A549 (cell line): ENCODE data around the gene RBX1.

Experiments
- CEBPB ChIP-seq, 2 experiments: fragments of >200 bp in 1 of 2; sonication (Bioruptor Twin) in 1 of 2; formaldehyde crosslinking in 1 of 2; IDR thresholded peaks; 2 replicates each; pipeline ENCODE4 v1.6.1; 2012 to 2016
- CHD4 ChIP-seq: fragments of 200-600 bp; sonication (generic); IDR thresholded peaks from 2 replicates; pipeline ENCODE4 v1.6.1; 2016; ENCODE audit warnings: antibody characterized with exemption, mild to moderate bottlenecking, borderline replicate concordance
- CTCF ChIP-seq: fragments of >200 bp; sonication (Bioruptor Twin); formaldehyde crosslinking; IDR thresholded peaks from 3 replicates; pipeline ENCODE4 v1.5.1; 2016
- MYC ChIP-seq: IDR thresholded peaks from 2 replicates; pipeline ENCODE4 v1.6.1; 2012; ENCODE audit warnings: mild to moderate bottlenecking, inconsistent platforms, low read length, improper control_type of control experiment, borderline replicate concordance
- NPAS2 ChIP-seq: fragments of 250-450 bp; sonication (Bioruptor Pico); IDR thresholded peaks from 2 replicates; pipeline ENCODE4 v1.8.0; 2022; ENCODE audit warnings: mild to moderate bottlenecking, moderate library complexity, borderline replicate concordance
- NR3C1 ChIP-seq: fragments of >200 bp; sonication (Bioruptor Twin); formaldehyde crosslinking; IDR thresholded peaks from 3 replicates; pipeline ENCODE4 v1.6.1; 2017
- POLR2A ChIP-seq: IDR thresholded peaks from 2 replicates; pipeline ENCODE4 v1.6.1; 2012; ENCODE audit warnings: mild to moderate bottlenecking, low read length
- RAD21 ChIP-seq, 2 experiments: fragments of >200 bp in 1 of 2; sonication (Bioruptor Twin) in 1 of 2; formaldehyde crosslinking in 1 of 2; IDR thresholded peaks in 1 of 2; conservative IDR thresholded peaks in 1 of 2; 2 replicates in 1 of 2; 3 replicates in 1 of 2; pipeline ENCODE4 v1.6.1; 2012 to 2018; ENCODE audit warnings: inconsistent platforms in 1 of 2
- RFX5 ChIP-seq: fragments of 450-650 bp; IDR thresholded peaks from 2 replicates; pipeline ENCODE4 v1.7.1; 2014; ENCODE audit warnings: antibody characterized with exemption, mild to moderate bottlenecking, moderate library complexity

GRCh38 chr22:41000941-41001721, 50.0 kb downstream of the RBX1 start:
- no peak for TF ChIP-seq CTCF
- no peak for TF ChIP-seq POLR2A
- TF ChIP-seq RFX5: no peak
- TF ChIP-seq CEBPB (IDR thresholded peaks at IDR 0.05): no peak
- TF ChIP-seq NPAS2: no peak
- TF ChIP-seq RAD21 (conservative IDR thresholded peaks at IDR 0.05 in 1 of 2, IDR thresholded peaks at IDR 0.05 in 1 of 2): no peak
- TF ChIP-seq CHD4: no peak
- no peak for TF ChIP-seq NR3C1
- no peak for TF ChIP-seq MYC
